LNCAP (cell line): Measurements from ENCODE around the gene CLIC5.

Experiments used
- TF ChIP-seq, protein P1 (sequence below): fragments of 450-650 bp; IDR thresholded peaks from 2 replicates; pipeline ENCODE4 v1.5.1; 2017; ENCODE audit warnings: mild to moderate bottlenecking

CLIC5 gene

DNA sequence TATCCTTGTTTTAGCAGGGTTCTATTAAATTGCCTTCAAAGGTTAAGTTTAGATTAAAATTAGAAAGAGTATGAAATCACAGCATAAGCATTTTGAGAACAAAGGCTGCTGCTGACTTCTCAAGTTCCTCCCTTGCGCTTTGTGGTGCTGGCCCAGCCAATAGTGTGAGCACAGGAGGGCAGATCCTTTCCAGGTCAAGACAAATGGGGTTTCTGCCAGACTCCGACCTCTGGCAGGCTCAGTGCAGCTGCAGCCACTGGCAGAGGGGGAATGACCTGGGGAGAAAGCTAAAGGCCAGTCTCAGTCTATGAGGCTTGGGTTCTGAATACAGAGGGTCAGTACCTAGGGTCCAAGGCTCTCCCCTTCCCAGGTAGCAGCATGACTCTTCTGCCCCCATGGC is 27.0 kb downstream of the CLIC5 start:
- TF ChIP-seq, protein P1, sequence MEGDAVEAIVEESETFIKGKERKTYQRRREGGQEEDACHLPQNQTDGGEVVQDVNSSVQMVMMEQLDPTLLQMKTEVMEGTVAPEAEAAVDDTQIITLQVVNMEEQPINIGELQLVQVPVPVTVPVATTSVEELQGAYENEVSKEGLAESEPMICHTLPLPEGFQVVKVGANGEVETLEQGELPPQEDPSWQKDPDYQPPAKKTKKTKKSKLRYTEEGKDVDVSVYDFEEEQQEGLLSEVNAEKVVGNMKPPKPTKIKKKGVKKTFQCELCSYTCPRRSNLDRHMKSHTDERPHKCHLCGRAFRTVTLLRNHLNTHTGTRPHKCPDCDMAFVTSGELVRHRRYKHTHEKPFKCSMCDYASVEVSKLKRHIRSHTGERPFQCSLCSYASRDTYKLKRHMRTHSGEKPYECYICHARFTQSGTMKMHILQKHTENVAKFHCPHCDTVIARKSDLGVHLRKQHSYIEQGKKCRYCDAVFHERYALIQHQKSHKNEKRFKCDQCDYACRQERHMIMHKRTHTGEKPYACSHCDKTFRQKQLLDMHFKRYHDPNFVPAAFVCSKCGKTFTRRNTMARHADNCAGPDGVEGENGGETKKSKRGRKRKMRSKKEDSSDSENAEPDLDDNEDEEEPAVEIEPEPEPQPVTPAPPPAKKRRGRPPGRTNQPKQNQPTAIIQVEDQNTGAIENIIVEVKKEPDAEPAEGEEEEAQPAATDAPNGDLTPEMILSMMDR: no peak

DNA sequence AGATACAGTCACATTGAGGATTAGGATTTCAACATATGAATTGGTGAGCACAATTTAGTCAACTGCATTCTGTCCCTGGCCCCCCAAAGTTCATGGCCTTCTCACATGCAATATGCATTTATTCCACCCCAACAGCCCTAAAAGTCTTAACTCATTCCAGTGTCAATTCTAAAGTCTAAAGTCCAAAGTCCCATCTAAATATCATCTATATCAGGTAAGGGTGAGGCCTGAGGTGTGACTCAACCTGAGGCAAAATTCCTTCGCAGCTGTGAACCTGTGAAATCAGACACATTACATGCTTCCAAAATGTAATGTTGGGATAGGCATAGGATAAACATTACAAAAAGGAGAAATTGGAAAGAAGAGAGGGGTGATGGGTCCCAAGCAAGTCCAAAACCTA is 27.8 kb downstream of the CLIC5 start:
- TF ChIP-seq, protein P1: no peak

DNA sequence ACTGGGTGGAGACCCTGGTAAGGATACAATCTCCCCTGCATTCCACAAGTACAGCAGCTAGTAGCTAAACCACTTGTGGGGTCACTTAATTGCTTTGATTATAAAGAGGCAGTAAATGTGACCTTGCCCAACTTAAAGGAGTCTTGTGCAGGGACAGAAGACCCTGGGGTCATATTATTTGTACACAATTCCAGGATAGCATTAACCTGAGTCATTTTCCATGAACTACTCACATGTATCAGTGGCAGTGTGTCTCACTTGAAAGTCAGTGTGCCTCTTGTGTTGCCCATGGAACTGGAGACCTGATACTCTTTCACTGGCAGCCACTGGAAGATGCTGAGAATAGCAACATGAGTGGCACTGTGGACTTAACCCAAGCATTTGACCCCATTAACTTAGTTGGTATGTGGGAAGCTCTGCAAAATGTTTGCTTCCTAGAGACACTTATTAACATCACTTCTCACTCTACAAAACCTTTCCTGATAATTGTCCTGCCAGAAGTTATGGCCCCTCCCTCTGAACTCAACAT is 28.9 kb downstream of the CLIC5 start:
- TF ChIP-seq, protein P1: no peak

DNA sequence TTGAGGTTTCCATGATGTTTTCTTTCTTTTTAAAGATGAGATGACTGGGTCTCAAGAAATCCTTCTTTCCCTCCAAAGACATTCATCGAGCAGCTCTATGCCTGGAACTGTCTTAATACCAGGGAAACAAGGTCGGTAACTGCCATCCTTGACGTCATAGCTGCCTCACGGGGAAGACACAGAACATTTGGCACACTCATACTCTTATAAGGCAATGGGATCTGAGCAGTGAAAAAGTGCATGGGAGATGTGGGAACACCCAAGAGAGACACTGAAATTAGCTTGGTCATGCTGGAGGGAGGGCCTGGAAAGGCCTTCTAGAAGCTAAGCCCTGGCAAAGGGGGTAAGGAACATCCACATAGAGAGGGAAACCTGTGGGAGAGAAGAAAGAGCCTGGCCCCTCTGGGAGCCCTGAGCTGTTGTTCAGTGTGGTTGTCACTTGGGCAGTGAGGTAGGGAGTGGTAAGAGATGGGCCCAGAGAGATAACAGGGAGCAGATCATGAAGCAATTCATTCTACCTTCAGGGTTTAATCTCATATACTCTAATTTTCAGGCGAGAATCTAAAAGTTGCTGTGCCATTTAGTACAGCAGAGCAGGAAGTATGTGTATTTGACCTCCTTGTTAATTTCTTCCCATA is 30.8 kb downstream of the CLIC5 start:
- TF ChIP-seq, protein P1: no peak

DNA sequence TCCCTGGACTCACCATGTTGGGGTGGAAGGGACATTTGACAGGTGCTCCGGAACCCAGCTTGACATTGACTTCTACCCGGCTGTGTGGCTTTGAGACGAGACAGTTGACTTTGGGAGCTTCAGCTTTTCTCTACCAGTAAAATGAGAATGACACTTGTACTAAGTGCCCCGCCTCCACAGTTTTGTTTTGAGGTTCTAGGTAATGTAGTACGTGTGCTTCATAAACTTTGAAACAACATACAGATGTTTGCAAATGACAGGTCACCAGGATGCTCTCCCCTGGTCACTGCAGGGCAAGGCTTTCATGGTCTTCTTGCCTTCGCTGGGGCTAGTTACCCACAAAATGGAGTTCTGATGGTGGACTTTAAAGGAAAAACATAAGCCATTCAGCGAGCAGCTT is 31.3 kb downstream of the CLIC5 start:
- TF ChIP-seq, protein P1: no peak

DNA sequence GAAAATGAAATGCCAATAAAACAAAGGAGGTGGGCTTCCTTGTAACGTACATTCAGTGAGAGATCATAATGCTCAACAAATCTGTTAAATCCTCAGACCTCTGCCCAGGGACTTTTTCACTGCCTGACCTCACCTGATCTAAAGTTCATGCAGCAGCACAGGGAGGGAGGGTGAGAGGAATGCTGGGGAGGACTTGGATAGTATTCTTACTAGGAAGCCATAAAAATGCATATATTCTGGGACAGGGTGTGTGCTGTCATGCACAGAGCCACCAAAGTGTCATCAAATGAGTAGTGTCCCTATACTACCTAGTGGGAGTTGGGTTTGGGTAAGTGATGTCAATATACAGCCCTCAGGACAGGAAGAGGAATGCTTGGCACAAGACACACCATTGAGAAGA is 32.6 kb downstream of the CLIC5 start:
- TF ChIP-seq, protein P1: no peak

DNA sequence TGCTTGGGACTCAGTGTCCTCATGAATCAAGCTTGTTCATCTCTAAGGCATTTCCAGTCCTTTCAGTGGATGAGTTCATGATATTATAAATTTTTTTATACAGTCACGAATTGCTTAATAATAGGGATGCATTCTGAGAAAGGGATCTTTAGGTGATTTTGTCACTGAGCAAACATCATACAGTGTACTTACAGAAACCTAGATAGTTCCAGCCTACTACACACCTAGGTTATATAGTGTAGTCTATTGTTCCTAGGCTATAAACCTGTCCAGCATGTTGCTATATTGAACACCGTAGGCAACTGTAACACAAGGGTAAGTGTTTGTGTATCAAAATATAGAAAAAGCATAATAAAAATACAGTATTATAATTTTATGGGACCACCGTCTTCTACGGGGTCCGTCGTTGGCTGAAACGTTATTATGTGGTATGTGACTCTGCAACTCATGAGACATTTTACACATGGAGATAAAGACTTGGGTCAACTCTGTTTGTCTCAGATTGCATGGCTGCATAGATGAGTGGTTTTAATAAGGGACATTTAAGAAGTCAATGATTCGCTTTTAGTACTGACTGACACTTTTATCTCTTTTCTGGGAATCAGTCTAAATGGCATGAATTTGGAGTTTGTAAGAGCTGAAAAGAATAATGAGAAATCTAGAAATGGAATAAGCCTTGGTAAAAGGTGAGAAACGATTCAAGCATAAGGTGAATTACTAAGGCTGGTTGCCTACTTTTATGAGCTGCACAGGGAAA is 33.2 kb downstream of the CLIC5 start:
- TF ChIP-seq, protein P1: no peak
